Posterior cingulate gyrus (tissue), 11 donors: ENCODE data around the gene KCNRG.
"Not testable (repeated sequence)": the region's sequence is repeated elsewhere in the genome, so short reads cannot be mapped to it uniquely, and the experiment has no call there.

Experiments used
- DNase-seq, 10 donors: peaks; one replicate each; pipeline versions ENCODE4 v3.0.0 to v3.0.0-alpha.2; 2020 to 2021; ENCODE audit warnings: mixed read lengths in 3 of 10
- intact Hi-C: fragments of 100-400 bp; cut with DNase I; formaldehyde crosslinking; loops from one replicate; pipeline ENCODE4 v1.15.1; 2023

KCNRG gene

GRCh38 chr13:50015258-50015657 lies at the start of gene KCNRG:
Gene KCNRG, plus strand, starts transcription at chr13:50015444. Its CDS starts 50 bp downstream, at chr13:50015494.
- intact Hi-C loops = loop anchor here (5.0 kb wide), 1 partner anchor 67 kb away; no protein-coding TSS in a partner anchor
- no peak for DNase-seq

GRCh38 chr13:49967456-49967855 lies 47.8 kb upstream of the KCNRG start:
- DNase-seq = no peak

GRCh38 chr13:49972709-49973108 lies 42.5 kb upstream of the KCNRG start:
- DNase-seq = no peak
- intact Hi-C loops = loop anchor here (10.0 kb wide), 2 partner anchors 832 to 1092 kb away; no protein-coding TSS in a partner anchor

More at GRCh38 chr13:49967456-49967855, 47.8 kb upstream of the KCNRG start:
- intact Hi-C loops = no loop called here

- intact Hi-C loops = loop anchor here (2.0 to 10.0 kb wide), 4 partner anchors 557 to 1089 kb away; no protein-coding TSS in a partner anchor
- DNase-seq = no peak
These were observed 39.4 kb upstream of the KCNRG start for GRCh38 chr13:49975826-49976225.

- intact Hi-C loops = loop anchor here (2.0 to 10.0 kb wide), 4 partner anchors 556 to 1088 kb away; no protein-coding TSS in a partner anchor
- peak; percentile 14 to 95 (median 74) for DNase-seq
These were observed 38.7 kb upstream of the KCNRG start for GRCh38 chr13:49976314-49977258.

GRCh38 chr13:49977992-49978391 lies 37.3 kb upstream of the KCNRG start:
- no peak for DNase-seq
- intact Hi-C loops = loop anchor here (2.0 to 10.0 kb wide), 4 partner anchors 555 to 1087 kb away; no protein-coding TSS in a partner anchor

- DNase-seq = no peak
- intact Hi-C loops = no loop called here
These were observed 35.0 kb upstream of the KCNRG start for GRCh38 chr13:49980266-49980665.

- intact Hi-C loops = no loop called here
- DNase-seq = no peak
These were observed 30.1 kb upstream of the KCNRG start for GRCh38 chr13:49985129-49985528.

GRCh38 chr13:49986471-49986870 lies 28.8 kb upstream of the KCNRG start:
- intact Hi-C loops = no loop called here
- DNase-seq = no peak

GRCh38 chr13:49990612-49991011 lies 24.6 kb upstream of the KCNRG start:
- intact Hi-C loops = not testable (repeated sequence)

GRCh38 chr13:49993111-49993510 lies 22.1 kb upstream of the KCNRG start:
- DNase-seq = no peak
- intact Hi-C loops = no loop called here

More at GRCh38 chr13:49990612-49991011, 24.6 kb upstream of the KCNRG start:
- not testable (repeated sequence) for DNase-seq

GRCh38 chr13:49993666-49994065 lies 21.6 kb upstream of the KCNRG start:
- intact Hi-C loops = no loop called here

GRCh38 chr13:49995625-49996101 lies 19.6 kb upstream of the KCNRG start:
- intact Hi-C loops = loop anchor here (2.0 to 5.0 kb wide), 3 partner anchors 58 to 129 kb away; partner anchors contain the start of gene SPRYD7
- DNase-seq = no peak

More at GRCh38 chr13:49993666-49994065, 21.6 kb upstream of the KCNRG start:
- no peak for DNase-seq

GRCh38 chr13:49996161-49996915 lies 18.9 kb upstream of the KCNRG start:
- peak; percentile 78 to 98 (median 88) for DNase-seq
- intact Hi-C loops = loop anchor here (2.0 to 5.0 kb wide), 3 partner anchors 59 to 128 kb away; partner anchors contain the start of gene SPRYD7

- intact Hi-C loops = loop anchor here (2.0 to 5.0 kb wide), 3 partner anchors 60 to 128 kb away; partner anchors contain the start of gene SPRYD7
- peak; percentile 80 to 98 (median 88) for DNase-seq
These were observed 18.0 kb upstream of the KCNRG start, which contains the start of gene TRIM13 for GRCh38 chr13:49996951-49997895. Gene TRIM13, plus strand, starts transcription at chr13:49997042. Its CDS starts 14,899 bp downstream, at chr13:50011941.

GRCh38 chr13:49997955-49998354 lies 17.3 kb upstream of the KCNRG start:
- intact Hi-C loops = loop anchor here (2.0 to 5.0 kb wide), 3 partner anchors 61 to 127 kb away; partner anchors contain the start of gene SPRYD7
- no peak for DNase-seq

GRCh38 chr13:49998714-49999624 lies 16.3 kb upstream of the KCNRG start:
- no peak for DNase-seq
- intact Hi-C loops = loop anchor here (5.0 kb wide), 1 partner anchor 62 kb away; the partner anchor contains the start of gene SPRYD7

- intact Hi-C loops = no loop called here
- DNase-seq = no peak
These were observed 14.0 kb upstream of the KCNRG start for GRCh38 chr13:50001287-50001686.
